Skin epidermis (tissue), 12 donors: ENCODE results near the gene LNPEP.

Experiments used
- H3K27ac ChIP-seq, 21 experiments: fragments of 200-600 bp; sonication (generic) in 11 of 21; one replicate each; pipeline ENCODE4 v1.5.0; 2020; ENCODE audit warnings: mild to moderate bottlenecking in 3 of 21, inconsistent platforms in 2 of 21, moderate library complexity in 2 of 21
- H3K4me3 ChIP-seq, 7 experiments: fragments of 200-600 bp; sonication (generic) in 2 of 7; one replicate each; pipeline ENCODE4 v1.5.0; 2020; ENCODE audit warnings: inconsistent platforms in 2 of 7, mild to moderate bottlenecking in 2 of 7, moderate library complexity in 1 of 7

Gene LNPEP

DNA sequence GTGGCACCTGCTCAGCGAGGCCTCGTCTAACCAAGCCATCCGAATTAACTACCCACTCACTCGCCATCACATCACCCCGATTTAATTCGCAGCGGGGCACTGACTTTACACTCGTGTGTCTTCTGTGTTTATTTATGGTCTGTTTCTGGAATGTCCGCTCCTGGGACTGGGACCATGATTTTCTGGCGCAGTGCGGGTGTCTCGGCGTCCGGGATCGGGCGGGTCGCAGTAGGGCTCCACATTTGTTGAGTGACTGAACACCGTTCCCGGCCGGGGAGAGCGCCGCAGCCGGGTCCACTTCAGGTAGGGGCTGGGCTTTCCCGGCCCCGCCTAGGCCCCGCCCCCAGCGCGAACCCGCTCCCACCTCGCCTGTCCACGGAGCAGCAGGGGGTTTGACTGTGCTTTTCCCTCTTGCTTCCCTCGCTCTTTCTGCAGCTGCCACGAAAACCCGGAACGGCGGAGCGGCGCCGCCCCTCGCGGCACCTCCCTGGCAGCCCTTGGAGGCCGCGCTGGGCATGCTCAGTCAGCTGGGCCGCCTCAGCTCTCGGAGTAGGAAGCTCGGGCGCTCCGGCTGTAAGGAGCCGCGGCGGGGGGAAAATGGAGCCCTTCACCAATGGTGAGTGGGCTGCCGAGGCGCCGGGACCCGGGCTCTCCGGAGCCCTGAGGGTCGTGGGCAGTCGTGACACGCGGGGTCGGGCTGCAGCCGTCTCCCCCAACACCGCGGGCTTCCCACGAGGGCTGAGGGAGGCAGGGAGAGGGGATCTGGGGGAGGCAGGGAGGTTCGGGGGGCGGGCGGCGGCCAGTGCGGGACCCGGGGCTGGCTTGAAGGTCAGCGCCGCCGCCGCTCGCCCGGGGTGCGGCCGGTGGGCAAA, at the start of gene LNPEP:
Gene LNPEP (plus strand): TSS at position 522 of the 872 bp plus-strand sequence. CDS start 76 bp downstream, at position 598.
- H3K4me3 ChIP-seq = peak within 1 kb of the TSS; percentile 83 to 99 (median 95)
- H3K27ac ChIP-seq = peak within 1 kb of the TSS; percentile 89 to 100 (median 98)

DNA sequence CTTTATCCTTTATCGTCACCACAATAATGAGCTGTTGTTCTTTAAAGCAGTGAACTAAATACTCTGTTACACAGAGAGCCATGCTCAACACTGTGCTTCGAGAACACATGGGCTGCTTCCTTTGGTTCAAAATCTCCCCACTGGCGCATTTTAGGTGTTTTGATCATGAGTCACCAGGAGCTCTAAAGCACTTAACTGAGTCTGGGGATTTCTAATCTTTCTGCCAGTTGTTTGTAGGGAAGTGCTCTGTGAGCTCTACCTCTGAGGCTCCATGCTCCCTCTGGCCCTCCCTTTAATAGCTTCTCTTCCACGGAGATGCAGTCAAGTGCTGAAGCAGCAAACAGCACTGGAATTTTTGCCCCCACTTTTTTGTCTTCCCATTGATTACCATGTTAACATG, 42.5 kb upstream of the LNPEP start:
- Histone ChIP-seq H3K4me3 (no peak overlapping the region), H3K27ac (no peak overlapping the region)

DNA sequence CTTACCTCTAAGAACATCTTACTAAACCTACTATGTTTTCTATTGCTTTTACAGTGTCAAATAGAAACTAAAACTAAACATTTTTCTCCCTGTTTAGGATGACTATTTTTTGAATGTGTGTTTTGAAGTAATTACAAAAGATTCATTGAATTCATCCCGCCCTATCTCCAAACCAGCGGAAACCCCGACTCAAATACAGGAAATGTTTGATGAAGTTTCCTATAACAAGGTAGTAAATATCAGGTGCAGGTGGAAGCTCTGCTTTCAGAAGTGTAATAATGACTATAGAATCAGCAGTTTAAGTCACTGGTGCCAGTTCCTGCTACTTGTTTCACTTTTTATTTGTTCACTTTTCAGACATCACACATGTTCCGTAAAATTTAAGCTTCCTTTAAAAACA, 39.6 kb upstream of the LNPEP start:
- Histone ChIP-seq H3K27ac (peak overlapping the region in 8 of 21 experiments; percentile 10 to 80 (median 25)), H3K4me3 (peak overlapping the region in 1 of 7 experiments; percentile 9)

DNA sequence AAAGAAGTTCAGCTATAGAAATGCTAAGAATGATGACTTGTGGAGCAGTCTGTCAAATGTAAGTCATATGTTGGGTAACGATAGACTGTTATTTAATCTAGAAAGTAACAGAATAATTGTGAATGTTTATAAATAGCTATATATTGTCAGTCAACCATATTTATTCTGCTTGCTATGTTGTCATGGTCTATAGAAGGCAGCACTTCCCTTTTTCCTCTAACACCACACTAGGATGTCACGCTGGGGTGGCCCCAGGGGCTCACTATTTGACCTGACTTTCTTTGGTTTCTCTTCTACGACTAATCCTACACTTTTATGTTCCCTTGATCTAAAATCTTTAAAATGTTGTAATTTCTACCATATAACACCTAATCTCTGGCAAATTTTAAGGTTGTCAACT, 39.1 kb upstream of the LNPEP start:
- peak overlapping the region in 5 of 21 experiments; percentile 22 to 80 (median 43) for H3K27ac ChIP-seq
- H3K4me3 ChIP-seq = peak overlapping the region in 1 of 7 experiments; percentile 9

DNA sequence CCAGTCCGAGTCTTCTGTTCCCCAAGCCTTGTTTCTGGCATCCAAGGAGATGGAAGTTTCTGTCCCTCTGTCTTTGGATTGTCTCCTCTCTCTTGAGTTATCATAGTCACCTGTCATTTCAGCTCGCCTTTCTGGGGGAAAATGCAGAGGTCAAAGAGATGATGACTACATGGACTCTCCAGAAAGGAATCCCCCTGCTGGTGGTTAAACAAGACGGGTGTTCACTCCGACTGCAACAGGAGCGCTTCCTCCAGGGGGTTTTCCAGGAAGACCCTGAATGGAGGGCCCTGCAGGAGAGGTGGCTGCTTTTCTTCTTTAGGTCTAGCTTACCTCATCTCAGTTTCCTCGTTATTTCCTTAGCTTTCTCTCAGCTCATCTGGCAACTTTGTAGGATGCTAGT, 34.5 kb upstream of the LNPEP start:
- no peak overlapping the region for H3K4me3 ChIP-seq
- no peak overlapping the region for H3K27ac ChIP-seq

DNA sequence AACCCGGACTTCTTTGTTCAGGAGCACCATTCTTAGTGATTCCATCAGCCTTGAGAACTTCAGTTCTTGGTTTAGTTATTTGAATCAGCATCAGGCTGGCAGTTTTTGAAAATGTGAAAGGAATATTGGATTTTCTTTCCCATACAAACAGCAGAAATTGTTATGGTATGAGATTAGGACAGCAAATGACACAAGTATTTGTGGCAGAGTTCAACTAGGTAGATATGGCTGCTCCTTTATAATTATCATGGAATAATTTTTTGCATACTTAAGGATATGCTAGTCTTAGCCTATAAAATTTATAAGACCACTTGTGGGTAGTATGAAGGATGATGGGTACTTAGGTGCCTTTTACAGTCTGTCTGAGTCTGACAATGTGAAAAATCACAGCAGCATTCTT, 34.0 kb upstream of the LNPEP start:
- no peak overlapping the region for H3K27ac ChIP-seq
- no peak overlapping the region for H3K4me3 ChIP-seq

DNA sequence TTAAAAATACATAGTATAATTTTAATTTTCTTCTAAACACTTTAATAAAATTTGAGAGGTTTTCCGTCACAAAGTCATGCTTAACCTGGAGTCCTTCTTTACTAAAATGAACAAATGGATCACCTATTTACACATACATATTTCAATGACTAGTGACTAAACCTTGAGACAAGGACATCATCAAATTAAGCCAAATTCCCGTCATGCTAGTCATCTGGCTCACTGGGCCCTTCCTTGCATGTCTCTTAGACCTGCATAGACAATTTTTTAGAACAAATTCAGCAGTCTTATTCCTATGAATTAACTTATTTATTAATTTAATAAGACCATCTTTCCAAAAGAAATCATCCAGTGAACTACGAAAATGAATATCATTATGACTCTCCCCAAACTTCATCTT, 33.0 kb upstream of the LNPEP start:
- Histone ChIP-seq H3K4me3 (no peak overlapping the region), H3K27ac (no peak overlapping the region)

DNA sequence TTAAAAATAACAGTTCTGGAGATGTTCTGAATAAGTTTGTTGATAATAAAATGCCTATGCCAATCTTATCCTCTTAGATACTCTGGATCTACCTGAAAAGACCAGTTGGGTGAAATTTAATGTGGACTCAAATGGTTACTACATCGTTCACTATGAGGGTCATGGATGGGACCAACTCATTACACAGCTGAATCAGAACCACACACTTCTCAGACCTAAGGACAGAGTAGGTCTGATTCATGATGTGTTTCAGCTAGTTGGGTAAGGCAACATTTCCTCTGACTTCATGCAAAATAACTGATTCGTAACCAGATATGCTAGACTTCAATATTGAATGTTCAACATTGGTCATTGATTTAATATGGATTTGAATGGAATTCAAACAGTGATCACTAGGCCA, 32.6 kb upstream of the LNPEP start:
- Histone ChIP-seq H3K27ac (no peak overlapping the region), H3K4me3 (no peak overlapping the region)

DNA sequence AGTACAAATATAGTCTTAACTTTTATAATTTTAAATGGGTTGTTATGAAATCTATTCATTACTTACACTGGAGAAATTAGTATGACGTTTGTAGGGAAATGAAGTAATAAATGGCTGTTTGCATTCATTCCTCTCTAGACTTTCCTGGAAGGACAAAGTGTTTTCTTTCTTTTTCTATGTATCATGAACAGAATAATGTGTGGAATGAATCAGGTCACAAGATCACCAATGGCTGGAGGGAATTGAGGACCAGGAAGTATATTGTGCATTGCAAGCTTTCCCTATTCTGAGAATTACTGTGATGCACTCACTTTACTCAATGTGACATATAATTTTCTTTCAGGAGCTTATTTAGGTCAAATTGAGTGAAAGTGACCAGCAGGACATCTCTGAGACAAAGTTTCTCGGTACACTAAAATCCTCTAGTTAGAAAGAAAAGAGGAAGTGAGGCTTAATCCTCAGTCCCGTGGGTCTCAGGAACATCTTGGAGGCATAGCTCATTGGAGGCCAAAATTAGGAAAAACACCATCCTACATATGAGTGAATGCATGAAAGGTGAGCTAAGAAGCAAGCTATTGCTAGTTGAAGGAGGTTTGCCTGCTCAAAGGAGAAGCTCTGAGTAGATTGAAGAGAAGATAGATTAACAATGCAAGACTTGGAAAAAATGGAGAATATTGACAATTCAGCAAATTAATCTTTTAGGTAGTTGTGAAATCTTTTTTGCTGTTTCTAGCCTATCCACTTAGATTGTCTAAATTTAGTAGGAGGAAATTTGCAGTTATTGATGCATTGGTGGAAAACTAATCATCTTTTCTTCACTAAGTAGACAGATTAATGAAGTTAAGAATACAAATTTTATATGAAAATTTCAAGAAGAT, 31.6 kb upstream of the LNPEP start:
- no peak overlapping the region for H3K4me3 ChIP-seq
- H3K27ac ChIP-seq = no peak overlapping the region

DNA sequence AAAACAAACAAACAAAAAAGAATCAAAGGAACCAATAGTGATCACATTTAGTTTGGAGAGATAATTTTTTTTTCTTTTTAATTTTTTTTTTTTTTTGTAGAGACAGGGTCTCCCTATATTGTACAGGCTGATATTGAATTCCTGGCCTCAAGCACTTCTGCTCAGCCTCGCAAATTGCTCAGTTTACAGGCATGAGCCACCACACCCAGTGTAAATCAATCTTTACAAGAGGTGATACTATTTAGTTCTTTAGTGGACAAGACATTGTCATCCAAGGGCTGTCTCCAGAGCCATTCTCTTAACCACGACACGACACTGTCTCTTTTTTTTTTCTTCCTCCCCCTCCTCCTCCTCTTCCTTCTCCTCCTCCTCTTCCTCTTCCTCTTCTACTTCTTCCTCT, 30.0 kb upstream of the LNPEP start:
- Histone ChIP-seq H3K4me3 (no peak overlapping the region), H3K27ac (no peak overlapping the region)

DNA sequence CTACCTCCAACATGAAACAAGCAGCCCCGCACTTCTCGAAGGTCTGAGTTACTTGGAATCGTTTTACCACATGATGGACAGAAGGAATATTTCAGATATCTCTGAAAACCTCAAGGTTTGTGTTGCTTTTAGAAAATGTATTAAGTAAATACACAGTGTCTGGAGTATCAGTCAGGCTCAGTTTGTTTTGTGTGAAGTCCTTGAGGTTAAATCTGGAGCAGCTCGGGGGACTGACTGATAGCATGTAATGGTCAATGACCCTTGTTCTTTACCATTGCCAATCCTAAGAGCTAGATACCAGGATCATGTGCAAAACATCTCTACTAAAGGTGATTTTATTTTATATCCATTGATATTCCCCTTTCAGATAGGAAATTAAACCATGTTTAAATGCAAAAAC, 26.9 kb upstream of the LNPEP start:
- no peak overlapping the region for H3K27ac ChIP-seq
- no peak overlapping the region for H3K4me3 ChIP-seq

DNA sequence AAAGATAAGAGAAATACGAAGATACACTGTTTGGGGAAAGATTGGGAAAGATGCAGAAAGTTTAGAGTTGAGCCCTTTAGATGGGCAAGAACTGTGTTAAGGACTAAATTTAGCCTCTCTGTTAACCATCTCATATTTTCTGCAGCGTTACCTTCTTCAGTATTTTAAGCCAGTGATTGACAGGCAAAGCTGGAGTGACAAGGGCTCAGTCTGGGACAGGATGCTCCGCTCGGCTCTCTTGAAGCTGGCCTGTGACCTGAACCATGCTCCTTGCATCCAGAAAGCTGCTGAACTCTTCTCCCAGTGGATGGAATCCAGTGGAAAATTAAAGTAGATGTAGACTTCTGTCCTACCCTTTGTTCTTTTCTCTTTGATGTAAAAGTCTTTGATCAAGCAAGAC, 26.4 kb upstream of the LNPEP start:
- H3K27ac ChIP-seq = no peak overlapping the region

DNA sequence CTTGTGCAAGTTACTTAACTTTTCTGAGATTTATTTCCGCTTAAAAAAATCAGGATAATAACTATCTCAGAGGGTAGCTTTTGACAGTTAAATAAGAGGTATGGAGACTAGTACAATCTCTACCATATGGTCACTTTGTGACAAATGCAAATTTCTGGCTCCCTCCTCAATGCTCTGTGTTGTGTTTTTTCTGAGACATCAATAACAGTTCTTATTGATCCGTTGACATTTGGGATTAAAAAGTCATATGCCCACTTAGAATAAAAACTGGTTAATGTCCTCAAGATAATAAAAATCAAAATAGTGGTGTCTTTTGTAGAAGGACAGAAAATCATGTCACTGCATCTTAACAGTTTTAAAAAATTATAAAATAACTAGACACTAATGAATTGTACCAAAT, 24.7 kb upstream of the LNPEP start:
- no peak overlapping the region for H3K27ac ChIP-seq
- H3K4me3 ChIP-seq = no peak overlapping the region

More for the DNA sequence above, 26.4 kb upstream of the LNPEP start:
- no peak overlapping the region for H3K4me3 ChIP-seq

DNA sequence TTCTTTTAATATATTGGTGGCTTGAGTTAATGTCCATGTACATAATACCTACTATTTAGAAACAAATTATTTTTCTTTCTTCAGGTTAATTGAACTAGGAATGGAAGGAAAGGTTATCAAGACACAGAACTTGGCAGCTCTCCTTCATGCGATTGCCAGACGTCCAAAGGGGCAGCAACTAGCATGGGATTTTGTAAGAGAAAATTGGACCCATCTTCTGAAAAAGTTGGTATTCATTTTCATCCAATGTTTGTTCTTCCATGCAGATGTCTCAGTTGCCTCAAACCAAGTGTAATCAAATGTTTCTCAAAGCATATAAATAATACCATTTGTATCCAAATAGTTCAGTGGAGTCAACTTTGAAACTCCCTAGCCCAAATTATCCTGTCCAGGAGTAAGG, 22.6 kb upstream of the LNPEP start:
- H3K4me3 ChIP-seq = no peak overlapping the region
- H3K27ac ChIP-seq = no peak overlapping the region

DNA sequence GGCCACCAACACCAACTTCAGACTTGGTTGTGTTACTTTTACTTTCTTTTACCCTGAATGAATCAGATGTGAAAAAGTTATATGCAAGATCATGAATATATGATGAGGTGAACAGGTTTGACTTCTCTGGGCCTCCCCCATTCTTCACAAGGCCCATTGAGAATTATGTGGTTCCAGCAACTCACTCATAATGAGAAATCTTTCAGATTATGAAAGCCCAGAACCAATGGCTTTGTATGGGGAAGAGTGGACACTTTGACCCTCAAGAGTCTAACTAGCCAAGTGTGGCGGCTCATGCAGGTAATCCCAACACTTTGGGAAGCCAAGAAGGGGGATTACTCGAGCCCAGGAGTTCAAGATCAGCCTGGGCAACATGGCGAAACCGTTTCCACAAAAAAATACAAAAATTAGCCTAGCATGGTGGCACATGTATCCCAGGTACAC, 16.1 kb upstream of the LNPEP start:
- Histone ChIP-seq H3K4me3 (no peak overlapping the region), H3K27ac (no peak overlapping the region)

DNA sequence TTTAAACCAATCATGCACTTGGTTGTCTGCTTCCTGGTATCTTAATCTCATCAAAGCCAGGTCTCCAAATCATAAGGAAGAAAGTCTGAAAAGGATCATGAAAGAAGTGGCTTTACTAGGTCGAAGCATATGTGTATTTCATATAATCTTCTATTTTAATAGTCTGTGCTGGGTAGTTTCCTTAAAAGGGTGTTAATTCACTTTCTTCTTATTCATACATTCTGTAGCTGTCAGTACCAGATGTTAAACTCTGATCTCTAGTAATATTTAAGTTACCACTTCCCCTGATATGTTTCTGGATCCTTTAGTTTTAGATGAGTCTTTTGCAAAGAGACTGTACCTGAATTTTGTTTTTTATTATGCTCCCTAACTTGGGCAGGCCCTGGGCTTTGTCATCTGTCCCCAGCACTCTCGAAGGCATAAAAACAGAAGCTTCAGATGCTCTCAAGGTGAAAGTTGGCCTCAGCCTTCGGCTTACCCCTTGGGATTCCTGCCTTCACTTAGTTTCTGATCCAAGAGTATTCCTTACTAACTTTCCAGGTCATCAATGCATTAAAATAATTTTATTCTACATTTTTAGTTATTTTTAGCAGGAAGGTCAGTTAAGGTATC, 15.0 kb upstream of the LNPEP start:
- H3K27ac ChIP-seq = no peak overlapping the region
- no peak overlapping the region for H3K4me3 ChIP-seq

DNA sequence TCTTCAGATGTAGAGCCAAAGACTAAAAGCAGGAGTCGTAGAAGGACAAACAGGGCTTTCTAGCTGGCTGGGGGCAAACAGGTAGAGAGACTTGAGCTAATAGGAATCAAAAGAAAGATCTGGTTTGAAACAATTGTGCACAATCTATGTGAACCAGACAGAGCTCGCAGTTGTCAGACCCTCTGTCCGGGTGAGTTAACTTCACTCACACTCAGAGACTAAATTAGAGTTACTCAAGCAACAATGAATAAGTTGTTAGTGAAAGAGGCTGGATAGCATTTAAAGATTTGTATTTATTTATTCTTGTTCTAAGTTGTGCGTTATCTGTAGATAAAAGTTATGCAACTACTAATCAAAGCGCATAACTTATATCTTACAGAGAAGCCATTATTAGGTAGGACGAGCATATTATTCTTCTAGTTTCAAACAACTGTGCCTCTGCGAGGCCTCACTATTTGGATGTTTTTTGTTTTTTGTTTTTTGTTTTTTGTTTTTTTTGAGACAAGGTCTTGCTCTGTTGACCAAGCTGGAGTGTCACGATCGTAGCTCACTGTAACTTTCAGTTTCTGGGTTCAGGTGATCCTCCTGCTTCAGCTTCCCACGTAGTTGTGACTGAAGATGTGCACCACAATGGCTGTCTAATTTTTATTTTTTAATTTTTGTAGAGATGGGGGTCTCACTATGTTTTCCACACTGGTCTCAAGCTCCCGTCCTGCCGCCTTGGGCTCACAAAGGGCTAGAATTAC, 13.2 kb upstream of the LNPEP start:
- H3K27ac ChIP-seq = peak overlapping the region in 4 of 21 experiments; percentile 9 to 57 (median 20)

DNA sequence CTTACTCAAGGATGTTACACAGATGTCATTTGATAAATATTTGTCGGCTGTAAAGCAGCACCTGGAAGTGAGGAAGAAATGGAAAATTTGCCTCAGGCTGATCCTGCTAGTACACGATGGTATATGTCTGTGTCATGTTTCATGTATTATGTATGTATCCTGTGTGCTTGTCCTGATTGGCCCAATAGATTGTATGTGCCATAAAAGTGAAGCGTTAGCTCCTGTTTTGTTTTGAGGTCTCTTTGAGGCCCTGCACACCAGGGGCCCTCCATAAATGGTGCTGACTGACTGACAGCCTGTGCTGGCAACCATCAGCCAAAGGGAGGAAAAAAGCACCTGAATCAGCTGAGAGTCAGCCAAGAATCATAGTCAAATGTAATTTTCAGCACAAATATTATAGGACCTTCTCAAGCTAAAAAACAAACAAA, 11.8 kb upstream of the LNPEP start:
- H3K27ac ChIP-seq = peak overlapping the region in 2 of 21 experiments; percentile 15 to 23
- H3K4me3 ChIP-seq = no peak overlapping the region

More for the DNA sequence above, 13.2 kb upstream of the LNPEP start:
- no peak overlapping the region for H3K4me3 ChIP-seq

DNA sequence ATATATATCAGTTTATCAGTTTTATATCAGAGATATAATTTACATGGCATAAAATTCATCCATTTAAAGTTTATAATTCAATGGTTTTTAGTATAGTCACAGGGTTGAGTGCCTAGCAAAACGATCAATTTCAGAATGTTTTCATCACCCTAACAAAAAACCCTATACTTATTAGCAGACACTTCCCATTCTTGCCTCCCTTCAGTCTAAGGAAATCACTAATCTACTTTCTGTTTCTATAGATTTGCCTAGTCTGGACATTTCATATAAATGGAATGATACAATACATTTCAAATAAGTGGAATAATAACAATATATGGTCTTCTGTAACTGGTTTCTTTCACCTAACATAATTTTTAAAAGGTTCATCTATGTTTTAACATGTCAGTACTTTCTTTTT, 9.6 kb upstream of the LNPEP start:
- Histone ChIP-seq H3K4me3 (no peak overlapping the region), H3K27ac (no peak overlapping the region)
